ENCODE measurements around the gene CHMP2A.

- TF ChIP-seq EZH2phosphoT487 (IDR thresholded peaks at IDR 0.05; ENCODE audit: low read depth), result no peak
- TF ChIP-seq, protein P1, sequence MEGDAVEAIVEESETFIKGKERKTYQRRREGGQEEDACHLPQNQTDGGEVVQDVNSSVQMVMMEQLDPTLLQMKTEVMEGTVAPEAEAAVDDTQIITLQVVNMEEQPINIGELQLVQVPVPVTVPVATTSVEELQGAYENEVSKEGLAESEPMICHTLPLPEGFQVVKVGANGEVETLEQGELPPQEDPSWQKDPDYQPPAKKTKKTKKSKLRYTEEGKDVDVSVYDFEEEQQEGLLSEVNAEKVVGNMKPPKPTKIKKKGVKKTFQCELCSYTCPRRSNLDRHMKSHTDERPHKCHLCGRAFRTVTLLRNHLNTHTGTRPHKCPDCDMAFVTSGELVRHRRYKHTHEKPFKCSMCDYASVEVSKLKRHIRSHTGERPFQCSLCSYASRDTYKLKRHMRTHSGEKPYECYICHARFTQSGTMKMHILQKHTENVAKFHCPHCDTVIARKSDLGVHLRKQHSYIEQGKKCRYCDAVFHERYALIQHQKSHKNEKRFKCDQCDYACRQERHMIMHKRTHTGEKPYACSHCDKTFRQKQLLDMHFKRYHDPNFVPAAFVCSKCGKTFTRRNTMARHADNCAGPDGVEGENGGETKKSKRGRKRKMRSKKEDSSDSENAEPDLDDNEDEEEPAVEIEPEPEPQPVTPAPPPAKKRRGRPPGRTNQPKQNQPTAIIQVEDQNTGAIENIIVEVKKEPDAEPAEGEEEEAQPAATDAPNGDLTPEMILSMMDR (IDR thresholded peaks at IDR 0.05; ENCODE audit: low read depth, low read length), result peak; percentile 95
Observed at GRCh38 chr19:58519355-58520256, 35.3 kb downstream of the CHMP2A start, which contains the start of gene ZBTB45.
